Mucosa of rectum (tissue), 2 donors: Measurements from ENCODE around the gene SLC27A5.

Experiments used
- H3K27ac ChIP-seq, 2 donors: one replicate each; pipeline ENCODE4 v1.7.0; 2013; ENCODE audit warnings: inconsistent platforms in 2 of 2, low read depth in 2 of 2, low read length in 2 of 2
- H3K27me3 ChIP-seq, 2 donors: one replicate each; pipeline ENCODE4 v1.7.0; 2013; ENCODE audit warnings: low read length in 2 of 2; ENCODE audit not compliant: control insufficient read depth in 2 of 2, insufficient read depth in 2 of 2
- H3K36me3 ChIP-seq, 2 donors: one replicate each; pipeline ENCODE4 v1.7.0; 2013; ENCODE audit warnings: low read length in 2 of 2; ENCODE audit not compliant: control insufficient read depth in 2 of 2, insufficient read depth in 2 of 2
- H3K4me1 ChIP-seq, 2 donors: one replicate each; pipeline ENCODE4 v1.7.0; 2013; ENCODE audit warnings: low read length in 2 of 2, mild to moderate bottlenecking in 1 of 2; ENCODE audit not compliant: control insufficient read depth in 2 of 2, insufficient read depth in 2 of 2
- H3K4me3 ChIP-seq, 2 donors: one replicate each; pipeline ENCODE4 v1.7.0; 2013; ENCODE audit warnings: low read length in 2 of 2
- H3K9ac ChIP-seq, 2 donors: one replicate each; pipeline ENCODE4 v1.7.0; 2013; ENCODE audit warnings: low read length in 2 of 2, low read depth in 1 of 2, mild to moderate bottlenecking in 1 of 2
- H3K9me3 ChIP-seq, 2 donors: one replicate each; pipeline ENCODE4 v1.7.0; 2013; ENCODE audit warnings: low read length in 2 of 2; ENCODE audit not compliant: control insufficient read depth in 2 of 2
- donor health status: healthy.
- donor health status: Normal muscosa, but diverticular disease.

SLC27A5 gene

GRCh38 chr19:58468216-58468839, 43.5 kb downstream of the SLC27A5 start:
- peaks cover 22% of the 10 kb centered on the region in 2 donors for H3K36me3 ChIP-seq
- peaks cover 8 to 11% of the 10 kb centered on the region in 2 donors for H3K4me1 ChIP-seq
- no peak overlapping the region for H3K9ac ChIP-seq
- H3K27ac ChIP-seq, result no peak overlapping the region
- H3K27me3 ChIP-seq, result no peaks in the 10 kb centered on the region
- H3K4me3 ChIP-seq, result peak overlapping the region in 1 of 2 donors; percentile 20
- no peaks in the 10 kb centered on the region for H3K9me3 ChIP-seq

- Histone ChIP-seq H3K36me3 (peaks cover 10 to 11% of the 10 kb centered on the region in 2 donors), H3K27me3 (no peaks in the 10 kb centered on the region), H3K9me3 (no peaks in the 10 kb centered on the region), H3K4me1 (peaks cover 8 to 11% of the 10 kb centered on the region in 2 donors), H3K9ac (peak within 1 kb of the TSS; percentile 80 to 89), H3K4me3 (peak within 1 kb of the TSS; percentile 66 to 84), H3K27ac (peak within 1 kb of the TSS; percentile 47 to 70)
Measured at GRCh38 chr19:58466760-58467589, 44.8 kb downstream of the SLC27A5 start, which contains the start of gene ZNF324. TSS of gene ZNF324 (plus strand) at chr19:58467080. CDS start at chr19:58469186, 2,106 bp downstream.

- no peak overlapping the region for H3K27ac ChIP-seq
- H3K4me3 ChIP-seq, result peak overlapping the region; percentile 66 to 84
- H3K4me1 ChIP-seq, result peaks cover 8 to 11% of the 10 kb centered on the region in 2 donors
- no peaks in the 10 kb centered on the region for H3K9me3 ChIP-seq
- peaks cover 7 to 9% of the 10 kb centered on the region in 2 donors for H3K36me3 ChIP-seq
- H3K9ac ChIP-seq, result peak overlapping the region; percentile 49 to 50
- H3K27me3 ChIP-seq, result no peaks in the 10 kb centered on the region
Measured at GRCh38 chr19:58466089-58466759, 45.6 kb downstream of the SLC27A5 start.

- Histone ChIP-seq H3K4me3 (no peak overlapping the region), H3K9me3 (no peaks in the 10 kb centered on the region), H3K27ac (no peak overlapping the region), H3K9ac (no peak overlapping the region), H3K36me3 (peaks cover 6 to 10% of the 10 kb centered on the region in 2 donors), H3K4me1 (no peaks in the 10 kb centered on the region), H3K27me3 (no peaks in the 10 kb centered on the region)
Measured at GRCh38 chr19:58460039-58460438, 51.8 kb downstream of the SLC27A5 start.

GRCh38 chr19:58456111-58456510, 55.7 kb downstream of the SLC27A5 start:
- Histone ChIP-seq H3K27me3 (no peaks in the 10 kb centered on the region), H3K9ac (no peak overlapping the region), H3K27ac (no peak overlapping the region), H3K4me1 (peaks cover under 1 to 4% of the 10 kb centered on the region in 2 donors), H3K9me3 (no peaks in the 10 kb centered on the region), H3K4me3 (no peak overlapping the region), H3K36me3 (peaks cover 9 to 14% of the 10 kb centered on the region in 2 donors)

- Histone ChIP-seq H3K9me3 (no peaks in the 10 kb centered on the region), H3K4me3 (no peak overlapping the region), H3K9ac (no peak overlapping the region), H3K27me3 (no peaks in the 10 kb centered on the region), H3K36me3 (peaks cover 9 to 14% of the 10 kb centered on the region in 2 donors), H3K4me1 (peaks cover 7 to 8% of the 10 kb centered on the region in 2 donors), H3K27ac (no peak overlapping the region)
Measured at GRCh38 chr19:58455306-58455705, 56.5 kb downstream of the SLC27A5 start.

GRCh38 chr19:58453743-58454142, 58.0 kb downstream of the SLC27A5 start:
- H3K4me3 ChIP-seq, result no peak overlapping the region
- H3K9ac ChIP-seq, result no peak overlapping the region
- H3K27ac ChIP-seq, result no peak overlapping the region
- peaks cover 9 to 14% of the 10 kb centered on the region in 2 donors for H3K36me3 ChIP-seq
- H3K9me3 ChIP-seq, result peaks cover 0 to 1% of the 10 kb centered on the region in 2 donors
- peaks cover 7 to 8% of the 10 kb centered on the region in 2 donors for H3K4me1 ChIP-seq
- no peaks in the 10 kb centered on the region for H3K27me3 ChIP-seq

GRCh38 chr19:58451358-58452101, 60.3 kb downstream of the SLC27A5 start, which contains the start of gene ZNF324B:
TSS of gene ZNF324B (plus strand) at chr19:58451622. CDS start at chr19:58453702, 2,080 bp downstream.
- peak within 1 kb of the TSS; percentile 65 to 89 for H3K4me3 ChIP-seq
- peak within 1 kb of the TSS; percentile 22 to 58 for H3K27ac ChIP-seq
- peak within 1 kb of the TSS; percentile 60 to 77 for H3K9ac ChIP-seq
- H3K9me3 ChIP-seq, result peaks cover 0 to 2% of the 10 kb centered on the region in 2 donors
- H3K4me1 ChIP-seq, result peaks cover 7 to 8% of the 10 kb centered on the region in 2 donors
- no peaks in the 10 kb centered on the region for H3K27me3 ChIP-seq
- peaks cover 6% of the 10 kb centered on the region in 2 donors for H3K36me3 ChIP-seq

- H3K4me3 ChIP-seq, result peak overlapping the region; percentile 65 to 89
- H3K36me3 ChIP-seq, result peaks cover 3 to 4% of the 10 kb centered on the region in 2 donors
- H3K9ac ChIP-seq, result peak overlapping the region; percentile 32 to 60
- H3K4me1 ChIP-seq, result peaks cover 7 to 8% of the 10 kb centered on the region in 2 donors
- H3K27ac ChIP-seq, result no peak overlapping the region
- no peaks in the 10 kb centered on the region for H3K27me3 ChIP-seq
- H3K9me3 ChIP-seq, result peaks cover 0 to 2% of the 10 kb centered on the region in 2 donors
Measured at GRCh38 chr19:58450856-58451357, 60.9 kb downstream of the SLC27A5 start.
